ENCODE results near the gene MED22. TPM values are rescaled to one million over a fixed set of nuclear protein-coding genes. Genes with fewer than 3 reads are reported as not detected.

MED22 gene
- total and polyA plus RNA-seq, 2 of the 8 experiments (the other 6 are each of a cell fraction or from before 2014, with no cell fraction given), result 56.4 to 68.4 TPM

- no peak for TF ChIP-seq CHD7 (IDR thresholded peaks at IDR 0.05; ENCODE audit: insufficient replicate concordance, low read length)
- no peak for TF ChIP-seq GTF2F1 (IDR thresholded peaks at IDR 0.05; ENCODE audit: borderline replicate concordance, low read depth, low read length)
- TF ChIP-seq EGR1 (IDR thresholded peaks at IDR 0.05; ENCODE audit: borderline replicate concordance, low read depth, low read length), result no peak
- no peak for TF ChIP-seq RNF2 (IDR thresholded peaks at IDR 0.05; ENCODE audit: borderline replicate concordance, low read depth, low read length, missing control alignments, poor library complexity, severe bottlenecking)
- TF ChIP-seq KDM1A (IDR thresholded peaks at IDR 0.05; ENCODE audit: borderline replicate concordance, low read length), result no peak
- TF ChIP-seq USF2 (IDR thresholded peaks at IDR 0.05; ENCODE audit: low read length), result no peak
Measured at GRCh38 chr9:133368249-133368881, 20.4 kb upstream of the MED22 start (continued).

All from H1 (cell line).